Neural cell (in vitro differentiated cells): ENCODE data around the gene FAM107B. TPM values are rescaled to one million over a fixed set of nuclear protein-coding genes. Genes with fewer than 3 reads are reported as not detected.

Experiments
- H2AFZ ChIP-seq: fragments of 200-600, 300-800 bp; sonication (generic), shearing (Covaris generic); 2 replicates; pipeline ENCODE4 v1.6.0; 2014; ENCODE audit warnings: low read depth, mild to moderate bottlenecking, antibody characterized with exemption, low read length, moderate library complexity
- H3F3A ChIP-seq: fragments of 200-600 bp; shearing (Covaris generic); 2 replicates; pipeline ENCODE4 v1.6.1; 2016; ENCODE audit warnings: mild to moderate bottlenecking, moderate library complexity, mixed read lengths, antibody characterized with exemption, low read length; ENCODE audit not compliant: insufficient read depth, poor library complexity, severe bottlenecking
- H3K27ac ChIP-seq: fragments of 200-600, 300-800 bp; sonication (generic), shearing (Covaris generic); 2 replicates; pipeline ENCODE4 v1.5.1; 2014; ENCODE audit warnings: mild to moderate bottlenecking, low read length, moderate library complexity
- H3K27me3 ChIP-seq: fragments of 300-800, 200-600 bp; sonication (generic), shearing (Covaris generic); 2 replicates; pipeline ENCODE4 v1.6.0; 2014; ENCODE audit warnings: mild to moderate bottlenecking, low read depth, low read length, moderate library complexity; ENCODE audit not compliant: insufficient read depth
- H3K36me3 ChIP-seq: fragments of 300-800, 200-600 bp; sonication (generic), shearing (Covaris generic); 2 replicates; pipeline ENCODE4 v1.5.1; 2014; ENCODE audit warnings: mild to moderate bottlenecking, antibody characterized with exemption, low read length, moderate library complexity; ENCODE audit not compliant: insufficient read depth
- H3K4me2 ChIP-seq: fragments of 300-800, 200-600 bp; sonication (generic), shearing (Covaris generic); 2 replicates; pipeline ENCODE4 v1.6.0; 2014; ENCODE audit warnings: mild to moderate bottlenecking, low read length
- H3K4me3 ChIP-seq: fragments of 300-800, 200-600 bp; sonication (generic), shearing (Covaris generic); 2 replicates; pipeline ENCODE4 v1.5.1; 2014; ENCODE audit warnings: mild to moderate bottlenecking, low read length, moderate library complexity
- H3K79me2 ChIP-seq: fragments of 200-600 bp; shearing (Covaris generic); replicated peaks from 2 replicates; pipeline ENCODE4 v1.6.0; 2014; ENCODE audit warnings: mild to moderate bottlenecking, low read length, moderate library complexity; ENCODE audit not compliant: insufficient read depth
- H3K9ac ChIP-seq: fragments of 300-800, 200-600 bp; sonication (generic), shearing (Covaris generic); 2 replicates; pipeline ENCODE4 v1.6.1; 2016; ENCODE audit warnings: mild to moderate bottlenecking, low read length, mixed read lengths
- H3K9me2 ChIP-seq: fragments of 200-600 bp; shearing (Covaris generic); 2 replicates; pipeline ENCODE4 v1.6.1; 2016; ENCODE audit warnings: mild to moderate bottlenecking, low read length, mixed read lengths; ENCODE audit not compliant: insufficient read depth
- H3K9me3 ChIP-seq: fragments of 200-600, 300-800 bp; sonication (generic), shearing (Covaris generic); 2 replicates; pipeline ENCODE4 v1.6.1; 2016; ENCODE audit warnings: mild to moderate bottlenecking, mixed run types, low read length, moderate library complexity, mixed read lengths
- H4K20me1 ChIP-seq: fragments of 200-600 bp; shearing (Covaris generic); 2 replicates; pipeline ENCODE4 v1.6.1; 2016; ENCODE audit warnings: mild to moderate bottlenecking, mixed run types; ENCODE audit not compliant: insufficient read depth
- EP300 ChIP-seq: fragments of 450-650 bp; conservative IDR thresholded peaks from 2 replicates; pipeline ENCODE4 v1.6.1; 2014; ENCODE audit warnings: antibody characterized with exemption, mild to moderate bottlenecking, moderate library complexity; ENCODE audit not compliant: poor library complexity, severe bottlenecking
- EZH2 ChIP-seq: fragments of 200-600, 300-800 bp; shearing (Covaris generic), sonication (generic); IDR thresholded peaks from 2 replicates; pipeline ENCODE4 v1.6.1; 2014; ENCODE audit warnings: antibody characterized with exemption, low read length, borderline replicate concordance, mild to moderate bottlenecking; ENCODE audit not compliant: insufficient read depth, poor library complexity, severe bottlenecking
- MXI1 ChIP-seq: fragments of 450-650 bp; conservative IDR thresholded peaks from 2 replicates; pipeline ENCODE4 v1.6.1; 2014; ENCODE audit warnings: antibody characterized with exemption, mild to moderate bottlenecking; ENCODE audit not compliant: poor library complexity, severe bottlenecking
- POLR2AphosphoS5 ChIP-seq: IDR thresholded peaks from 2 replicates; pipeline ENCODE4 v1.6.1; 2012
- RAD21 ChIP-seq: fragments of 450-650 bp; conservative IDR thresholded peaks from 2 replicates; pipeline ENCODE4 v1.6.1; 2014; ENCODE audit warnings: antibody characterized with exemption, mild to moderate bottlenecking, moderate library complexity
- SMC3 ChIP-seq: fragments of 450-650 bp; conservative IDR thresholded peaks from 2 replicates; pipeline ENCODE4 v1.6.1; 2014; ENCODE audit warnings: antibody characterized with exemption, mild to moderate bottlenecking, moderate library complexity; ENCODE audit not compliant: poor library complexity
- TAF1 ChIP-seq: IDR thresholded peaks from 2 replicates; pipeline ENCODE4 v1.6.1; 2012; ENCODE audit warnings: low read depth
- polyA plus RNA-seq: library from polyadenylated mRNA; depleted of rRNA; stranded (reverse); fragments of >200 nt; gene quantifications from 2 replicates; pipeline ENCODE4 v1.2.3, GENCODE V29; 2014
- small RNA-seq, 3 experiments: library from RNA; depleted of rRNA; stranded (forward); fragments of <200 nt; gene quantifications; one replicate each; pipeline ENCODE3, GENCODE V24; 2012
- TF ChIP-seq, protein P1 (sequence below): IDR thresholded peaks from 2 replicates; pipeline ENCODE4 v1.6.1; 2012; ENCODE audit warnings: borderline replicate concordance
- TF ChIP-seq, protein P2 (sequence below): fragments of 450-650 bp; IDR thresholded peaks from 2 replicates; pipeline ENCODE4 v1.5.1; 2014; ENCODE audit warnings: antibody characterized with exemption, mild to moderate bottlenecking, moderate library complexity; ENCODE audit not compliant: poor library complexity, severe bottlenecking

FAM107B gene
- polyA plus RNA-seq, 1 donor from 2014 or later = 106 TPM

DNA sequence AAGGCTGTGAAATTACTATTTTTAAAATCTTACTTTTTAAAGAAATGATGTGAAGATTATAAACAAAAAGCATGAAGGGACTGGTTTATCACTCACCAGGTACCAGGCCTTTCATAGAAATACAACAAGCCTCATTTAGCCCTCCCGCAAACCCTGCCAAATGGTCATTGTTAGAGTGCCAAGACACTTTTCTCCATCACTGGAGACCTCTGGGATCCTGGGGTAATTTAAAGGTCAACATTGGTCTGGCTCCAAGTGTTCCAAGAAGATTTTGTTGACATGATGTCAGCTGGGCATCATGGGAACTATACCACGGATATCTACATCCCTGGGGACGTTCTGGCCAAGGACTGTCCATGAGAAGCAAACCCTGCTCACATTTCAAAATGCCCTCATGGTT lies 306.0 kb downstream of the FAM107B start:
- no peaks in the 10 kb centered on the region for H4K20me1 ChIP-seq
- H3K4me3 ChIP-seq = no peak overlapping the region
- peaks cover 3% of the 10 kb centered on the region for H3F3A ChIP-seq
- H3K27ac ChIP-seq = no peak overlapping the region
- TF ChIP-seq, protein P1, sequence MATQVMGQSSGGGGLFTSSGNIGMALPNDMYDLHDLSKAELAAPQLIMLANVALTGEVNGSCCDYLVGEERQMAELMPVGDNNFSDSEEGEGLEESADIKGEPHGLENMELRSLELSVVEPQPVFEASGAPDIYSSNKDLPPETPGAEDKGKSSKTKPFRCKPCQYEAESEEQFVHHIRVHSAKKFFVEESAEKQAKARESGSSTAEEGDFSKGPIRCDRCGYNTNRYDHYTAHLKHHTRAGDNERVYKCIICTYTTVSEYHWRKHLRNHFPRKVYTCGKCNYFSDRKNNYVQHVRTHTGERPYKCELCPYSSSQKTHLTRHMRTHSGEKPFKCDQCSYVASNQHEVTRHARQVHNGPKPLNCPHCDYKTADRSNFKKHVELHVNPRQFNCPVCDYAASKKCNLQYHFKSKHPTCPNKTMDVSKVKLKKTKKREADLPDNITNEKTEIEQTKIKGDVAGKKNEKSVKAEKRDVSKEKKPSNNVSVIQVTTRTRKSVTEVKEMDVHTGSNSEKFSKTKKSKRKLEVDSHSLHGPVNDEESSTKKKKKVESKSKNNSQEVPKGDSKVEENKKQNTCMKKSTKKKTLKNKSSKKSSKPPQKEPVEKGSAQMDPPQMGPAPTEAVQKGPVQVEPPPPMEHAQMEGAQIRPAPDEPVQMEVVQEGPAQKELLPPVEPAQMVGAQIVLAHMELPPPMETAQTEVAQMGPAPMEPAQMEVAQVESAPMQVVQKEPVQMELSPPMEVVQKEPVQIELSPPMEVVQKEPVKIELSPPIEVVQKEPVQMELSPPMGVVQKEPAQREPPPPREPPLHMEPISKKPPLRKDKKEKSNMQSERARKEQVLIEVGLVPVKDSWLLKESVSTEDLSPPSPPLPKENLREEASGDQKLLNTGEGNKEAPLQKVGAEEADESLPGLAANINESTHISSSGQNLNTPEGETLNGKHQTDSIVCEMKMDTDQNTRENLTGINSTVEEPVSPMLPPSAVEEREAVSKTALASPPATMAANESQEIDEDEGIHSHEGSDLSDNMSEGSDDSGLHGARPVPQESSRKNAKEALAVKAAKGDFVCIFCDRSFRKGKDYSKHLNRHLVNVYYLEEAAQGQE = no peak
- TF ChIP-seq SMC3 = no peak
- no peak for TF ChIP-seq POLR2AphosphoS5
- TF ChIP-seq MXI1 = no peak
- TF ChIP-seq, protein P2, sequence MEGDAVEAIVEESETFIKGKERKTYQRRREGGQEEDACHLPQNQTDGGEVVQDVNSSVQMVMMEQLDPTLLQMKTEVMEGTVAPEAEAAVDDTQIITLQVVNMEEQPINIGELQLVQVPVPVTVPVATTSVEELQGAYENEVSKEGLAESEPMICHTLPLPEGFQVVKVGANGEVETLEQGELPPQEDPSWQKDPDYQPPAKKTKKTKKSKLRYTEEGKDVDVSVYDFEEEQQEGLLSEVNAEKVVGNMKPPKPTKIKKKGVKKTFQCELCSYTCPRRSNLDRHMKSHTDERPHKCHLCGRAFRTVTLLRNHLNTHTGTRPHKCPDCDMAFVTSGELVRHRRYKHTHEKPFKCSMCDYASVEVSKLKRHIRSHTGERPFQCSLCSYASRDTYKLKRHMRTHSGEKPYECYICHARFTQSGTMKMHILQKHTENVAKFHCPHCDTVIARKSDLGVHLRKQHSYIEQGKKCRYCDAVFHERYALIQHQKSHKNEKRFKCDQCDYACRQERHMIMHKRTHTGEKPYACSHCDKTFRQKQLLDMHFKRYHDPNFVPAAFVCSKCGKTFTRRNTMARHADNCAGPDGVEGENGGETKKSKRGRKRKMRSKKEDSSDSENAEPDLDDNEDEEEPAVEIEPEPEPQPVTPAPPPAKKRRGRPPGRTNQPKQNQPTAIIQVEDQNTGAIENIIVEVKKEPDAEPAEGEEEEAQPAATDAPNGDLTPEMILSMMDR = no peak
- TF ChIP-seq TAF1 = no peak
- no peak for TF ChIP-seq RAD21
- no peak for TF ChIP-seq EP300
- TF ChIP-seq EZH2 = no peak
- no peak overlapping the region for H2AFZ ChIP-seq
- H3K79me2 ChIP-seq = no peaks in the 10 kb centered on the region
- H3K36me3 ChIP-seq = no peaks in the 10 kb centered on the region
- H3K9me3 ChIP-seq = no peaks in the 10 kb centered on the region
- H3K27me3 ChIP-seq = no peaks in the 10 kb centered on the region
- H3K9me2 ChIP-seq = no peaks in the 10 kb centered on the region
- H3K9ac ChIP-seq = no peak overlapping the region
- H3K4me2 ChIP-seq = no peak overlapping the region

Small RNAs within 50 kb of the gene (small RNA-seq; reads per million reads assigned to genes)
- 0.30 to 0.57 (median 0.35) reads per million in 3 experiments for gene RNA5SP302

Other genes starting within 250 kb of the FAM107B start
- 1.5 TPM in 1 of 2 replicates, not detected in the other for gene CDNF, start 63.1 kb upstream of the FAM107B start, polyA plus RNA-seq
- gene HSPA14, start 63.4 kb upstream of the FAM107B start, polyA plus RNA-seq = 32.3 and 48.1 TPM in 2 replicates
- 18.2 and 21.1 TPM in 2 replicates for gene MSANTD7, start 63.4 kb upstream of the FAM107B start, polyA plus RNA-seq
- 19.4 and 34.5 TPM in 2 replicates for gene SUV39H2, start 104.0 kb upstream of the FAM107B start, polyA plus RNA-seq
- gene DCLRE1C, start 179.2 kb upstream of the FAM107B start, polyA plus RNA-seq = 7.5 TPM in 2 replicates
- gene MEIG1, start 184.5 kb upstream of the FAM107B start, polyA plus RNA-seq = 2.0 TPM in 1 of 2 replicates, not detected in the other